HG02763 (cell line): Measurements from ENCODE around the gene PASK.
"Not testable (repeated sequence)": the region's sequence is repeated elsewhere in the genome, so short reads cannot be mapped to it uniquely, and the experiment has no call there.

Experiments
- ATAC-seq: cut with Tn5 transposase; IDR thresholded peaks from one replicate; pipeline ENCODE4 v1.9.1; 2021; ENCODE audit warnings: mild to moderate bottlenecking, moderate library complexity; ENCODE audit not compliant: unreplicated experiment

PASK gene

DNA sequence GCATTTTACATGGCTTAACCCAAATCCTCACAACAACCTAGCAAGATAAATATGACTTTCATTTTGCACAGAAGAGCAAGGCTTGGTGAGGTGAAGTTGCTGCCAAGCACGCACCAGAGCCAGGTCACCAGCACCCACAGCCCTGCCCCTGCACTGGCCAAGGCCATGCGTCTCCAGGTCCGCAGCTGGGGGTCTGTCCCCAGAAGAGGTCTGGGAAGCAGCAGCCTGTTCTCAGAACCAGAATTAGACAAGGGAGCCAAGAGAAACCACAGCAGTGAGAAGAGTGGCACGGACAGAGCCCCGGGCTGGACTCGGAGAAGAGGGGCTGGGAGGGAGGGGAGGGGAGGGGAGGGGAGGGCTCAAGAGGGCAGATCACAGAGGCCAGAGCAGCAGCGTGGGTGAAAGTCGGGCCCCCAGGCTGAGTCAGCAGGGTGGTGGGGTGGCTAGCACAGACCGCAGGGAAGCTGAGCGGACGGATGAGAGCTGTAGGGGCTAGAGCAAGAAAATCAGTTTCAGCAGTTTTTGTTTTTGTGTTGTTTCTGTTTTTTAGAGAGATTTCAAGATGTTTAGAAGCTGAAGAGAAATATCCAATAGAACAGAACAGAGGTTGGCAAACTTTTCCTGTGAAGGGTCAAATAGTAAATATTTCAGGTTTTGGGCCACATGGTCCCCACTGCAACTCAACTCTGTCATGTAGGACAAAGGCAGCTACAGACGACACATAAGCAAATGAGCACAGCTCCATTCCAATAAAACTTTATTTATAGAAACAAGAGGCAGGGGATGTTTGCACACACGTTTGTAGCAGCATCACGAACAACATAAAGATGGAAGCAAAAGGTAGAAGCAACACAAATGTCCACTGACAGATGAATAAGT is 39.8 kb downstream of the PASK start:
- ATAC-seq, result no peak

DNA sequence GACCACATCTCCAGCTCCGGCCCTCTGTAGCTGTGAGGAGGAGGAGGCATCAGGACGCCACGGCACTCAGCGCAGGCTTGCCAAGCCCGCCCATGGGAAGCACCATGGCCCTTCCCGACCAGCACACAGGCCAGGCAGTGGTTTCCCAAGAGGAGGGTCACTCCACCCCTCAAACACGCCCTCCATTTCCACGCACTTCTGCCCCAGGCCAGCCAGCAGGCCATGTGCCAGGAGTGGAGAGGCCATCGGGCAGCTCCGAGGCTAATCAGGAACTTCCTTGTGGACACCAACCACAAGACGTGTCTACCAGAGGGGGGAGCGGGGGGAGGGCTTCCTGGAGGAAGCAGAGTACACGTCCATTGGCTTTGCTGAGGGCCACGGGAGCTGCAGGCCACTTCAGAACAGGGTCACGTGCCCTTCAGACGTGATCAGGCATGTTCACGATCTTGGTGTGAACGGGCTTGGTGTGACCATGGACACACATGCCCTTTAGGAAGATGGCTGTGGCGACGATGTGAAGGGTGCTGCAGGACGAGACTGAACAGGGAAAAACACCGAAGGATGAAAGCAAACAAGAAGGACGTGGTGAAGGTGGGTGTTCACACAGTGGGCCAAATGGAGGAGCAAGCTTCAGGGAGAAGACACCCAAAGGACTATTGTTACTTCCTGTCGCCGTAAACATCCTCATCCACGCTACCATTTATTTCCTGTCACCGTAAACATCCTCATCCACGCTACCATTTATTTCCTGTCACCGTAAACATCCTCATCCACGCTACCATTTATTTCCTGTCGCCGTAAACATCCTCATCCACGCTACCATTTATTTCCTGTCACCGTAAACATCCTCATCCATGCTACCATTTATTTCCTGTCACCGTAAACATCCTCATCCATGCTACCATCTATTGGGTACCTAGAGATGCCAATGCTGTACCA is 40.7 kb downstream of the PASK start:
- no peak for ATAC-seq

DNA sequence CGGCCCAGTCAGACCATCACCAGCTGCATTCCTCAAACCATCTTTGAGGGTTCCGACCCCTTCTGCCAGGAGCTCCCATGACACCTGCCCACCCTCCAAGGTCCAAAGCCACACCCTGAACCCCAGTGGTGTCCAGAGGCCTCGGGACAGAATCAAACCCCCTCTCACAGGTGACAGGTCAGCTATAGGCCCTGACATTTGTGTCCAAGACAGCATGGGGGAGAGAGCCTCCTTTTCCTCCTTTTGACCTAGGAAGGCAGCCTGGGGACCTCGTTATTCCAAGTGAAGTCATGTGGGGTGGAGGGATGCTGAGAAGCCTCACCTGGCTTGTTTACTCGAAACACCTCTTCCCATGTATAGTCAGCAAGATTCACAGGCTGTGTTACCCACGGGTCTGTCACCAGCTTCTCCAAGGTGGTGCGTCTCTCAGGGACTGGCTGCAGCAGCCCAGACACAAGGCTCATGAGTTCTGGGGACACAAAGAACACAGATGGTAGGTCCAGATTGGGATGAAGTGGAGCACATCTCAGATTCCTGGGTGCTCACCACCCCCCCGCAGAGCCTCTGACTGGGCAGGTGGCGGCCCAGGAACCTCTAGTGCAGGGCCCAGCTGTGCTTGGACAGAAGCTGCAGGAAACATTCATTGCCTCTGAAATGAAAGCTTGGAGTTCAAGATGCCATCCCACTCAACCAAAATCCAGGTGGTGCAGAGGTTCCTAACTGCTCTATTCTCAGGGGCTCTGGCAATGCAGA is 42.1 kb downstream of the PASK start:
- ATAC-seq, result no peak

DNA sequence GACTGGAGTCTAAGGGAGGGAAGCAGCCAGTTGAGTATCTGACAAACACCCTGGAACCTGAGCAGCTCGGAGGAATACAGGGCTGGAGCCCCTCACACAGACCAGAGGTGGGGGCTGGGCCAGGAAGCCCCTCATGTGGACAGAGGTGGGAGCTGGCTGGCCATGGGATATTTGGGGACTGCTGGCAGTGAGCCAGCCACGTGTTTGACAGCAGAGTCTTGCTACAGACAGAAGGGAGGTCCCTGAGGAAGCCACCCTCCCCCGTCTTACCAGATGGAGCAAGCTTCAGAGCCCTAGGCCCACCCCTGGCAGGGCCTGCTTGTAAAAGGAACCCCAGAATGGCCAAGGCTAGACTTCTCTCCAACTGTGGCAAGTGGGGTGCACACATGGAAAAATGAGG is 43.6 kb downstream of the PASK start:
- ATAC-seq, result no peak

DNA sequence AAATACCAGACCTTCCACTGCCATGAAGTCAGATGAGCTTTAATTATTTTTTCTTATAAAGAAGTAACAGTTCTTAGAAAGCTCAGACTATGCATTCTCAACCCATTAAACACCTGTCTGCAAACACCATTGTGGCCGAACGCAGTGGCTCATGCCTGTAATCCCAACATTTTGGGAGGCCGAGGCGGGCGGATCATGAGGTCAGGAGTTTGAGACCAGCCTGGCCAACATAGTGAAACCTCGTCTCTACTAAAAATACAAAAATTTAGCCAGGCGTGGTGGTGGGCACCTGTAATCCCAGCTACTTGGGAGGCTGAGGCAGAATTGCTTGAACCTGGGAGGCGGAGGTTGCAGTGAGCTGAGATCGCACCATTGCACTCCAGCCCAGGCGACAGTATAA is 44.7 kb downstream of the PASK start:
- not testable (repeated sequence) for ATAC-seq

DNA sequence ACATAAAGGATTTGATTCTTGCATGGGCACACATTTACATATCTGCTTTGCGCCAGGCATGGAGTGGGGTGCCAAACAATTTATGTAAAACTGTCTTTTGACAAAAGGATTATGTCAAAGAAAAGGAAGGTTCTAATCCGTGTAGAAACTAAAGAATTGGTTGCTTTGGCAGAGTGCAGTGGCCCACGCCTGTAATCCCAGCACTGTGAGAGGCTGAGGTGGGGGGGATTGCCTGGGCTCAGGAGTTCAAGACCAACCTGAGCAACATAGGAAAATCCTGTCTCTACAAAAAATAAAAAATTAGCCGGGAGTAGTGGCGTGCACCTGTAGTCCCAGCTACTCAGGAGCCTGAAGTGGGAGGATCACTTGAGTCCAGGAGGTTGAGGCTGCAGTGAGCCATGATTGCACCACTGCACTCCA is 46.1 kb downstream of the PASK start:
- ATAC-seq, result no peak

DNA sequence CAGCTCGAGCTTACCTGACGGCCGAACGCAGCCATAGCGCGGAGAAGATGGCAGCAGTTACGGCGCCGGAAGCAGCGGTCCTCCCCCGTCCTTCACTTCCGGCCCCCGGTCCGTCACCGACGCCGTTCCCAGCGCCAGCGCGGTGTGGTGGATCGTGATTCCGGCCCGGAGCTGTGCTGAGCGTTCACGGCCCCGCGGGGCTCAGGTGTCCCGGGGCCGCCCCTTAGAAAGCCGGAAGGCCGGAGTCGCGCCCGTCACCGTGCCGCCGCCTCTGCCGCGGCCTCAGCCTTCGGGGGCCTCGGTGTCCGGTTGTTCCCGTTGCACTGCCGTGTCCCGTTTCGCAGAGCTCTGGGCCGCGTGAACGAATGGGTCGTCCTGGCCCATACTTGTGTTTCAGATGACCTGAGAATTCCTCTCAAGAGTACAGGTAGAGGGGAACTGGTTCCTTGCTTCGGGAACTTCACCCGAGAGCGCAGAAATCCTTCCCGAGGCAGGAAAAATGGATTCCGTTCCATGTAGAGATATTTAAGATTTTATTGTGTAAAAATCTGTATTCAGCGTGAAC is 47.0 kb downstream of the PASK start, which contains the start of gene MTERF4:
MTERF4 (minus strand) TSS at position 49 of the 565 bp plus-strand sequence; CDS start at position 35, 14 bp downstream.
- peak; percentile 92 for ATAC-seq

DNA sequence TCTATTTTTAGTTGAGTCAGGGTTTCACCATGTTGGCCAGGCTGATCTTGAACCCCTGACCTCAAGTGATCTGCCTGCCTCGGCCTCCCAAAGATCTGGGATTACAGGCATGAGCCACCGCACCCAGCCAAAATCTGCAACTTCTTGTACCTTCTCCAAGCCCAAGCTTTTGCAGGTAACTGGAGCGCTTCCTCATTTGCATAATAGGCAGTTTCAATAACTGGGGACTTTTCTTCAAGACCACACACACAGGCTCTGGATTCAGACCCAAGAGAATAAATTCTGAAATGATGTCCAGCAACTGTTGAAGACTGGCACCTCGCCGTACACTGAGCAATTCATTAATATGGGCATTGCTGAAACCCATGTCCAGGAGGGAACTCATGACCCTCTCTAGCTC is 50.0 kb downstream of the PASK start:
- no peak for ATAC-seq

DNA sequence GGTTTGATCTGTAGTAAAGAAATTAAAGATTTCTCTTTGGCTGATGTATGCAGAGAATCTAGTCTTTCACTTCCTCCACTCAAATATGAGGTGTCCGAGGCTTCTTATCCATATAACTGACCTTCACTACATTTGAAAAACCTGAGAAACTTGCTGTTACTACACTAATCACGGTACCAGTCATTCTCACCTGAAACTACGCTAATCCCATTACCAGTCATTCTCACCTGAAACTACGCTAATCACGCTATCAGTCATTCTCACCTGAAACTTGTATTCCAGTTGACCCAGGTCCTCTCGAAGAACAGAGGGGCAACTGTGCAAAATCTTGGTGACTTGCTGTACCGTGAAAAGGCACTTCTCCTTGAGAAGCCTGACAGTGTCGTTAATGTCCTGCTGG is 52.3 kb downstream of the PASK start:
- no peak for ATAC-seq

DNA sequence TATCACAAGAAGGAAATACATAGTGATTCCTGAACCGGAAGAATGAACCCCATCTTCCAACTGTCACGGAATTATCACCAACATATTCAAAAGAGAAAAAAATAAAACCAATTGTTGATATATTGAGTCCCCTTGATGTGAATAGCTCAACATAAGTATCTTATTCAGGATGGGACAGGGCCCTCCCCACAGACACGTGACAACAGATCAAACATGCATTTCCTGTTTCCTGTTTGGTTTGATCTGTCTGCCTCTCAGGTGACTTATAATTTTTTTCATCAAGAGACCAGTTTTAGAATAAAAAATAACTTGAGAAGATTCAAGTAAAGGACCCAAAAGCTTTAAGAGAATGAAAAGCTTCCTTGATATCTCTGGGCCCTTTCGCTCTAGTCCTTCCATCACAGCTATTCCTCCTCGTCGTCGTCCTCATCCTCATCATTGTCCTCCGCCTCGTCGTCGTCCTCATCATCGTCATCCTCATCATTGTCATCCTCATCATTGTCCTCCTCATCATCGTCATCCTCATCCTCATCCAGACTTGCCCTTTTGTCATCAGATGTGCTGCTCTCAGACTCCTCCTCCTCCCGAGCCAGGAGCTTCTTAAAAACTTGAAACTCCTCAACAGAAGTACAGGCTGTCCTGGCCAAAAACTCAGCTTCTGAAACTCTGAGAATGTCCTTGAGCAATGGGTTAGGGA is 53.5 kb downstream of the PASK start:
- no peak for ATAC-seq

DNA sequence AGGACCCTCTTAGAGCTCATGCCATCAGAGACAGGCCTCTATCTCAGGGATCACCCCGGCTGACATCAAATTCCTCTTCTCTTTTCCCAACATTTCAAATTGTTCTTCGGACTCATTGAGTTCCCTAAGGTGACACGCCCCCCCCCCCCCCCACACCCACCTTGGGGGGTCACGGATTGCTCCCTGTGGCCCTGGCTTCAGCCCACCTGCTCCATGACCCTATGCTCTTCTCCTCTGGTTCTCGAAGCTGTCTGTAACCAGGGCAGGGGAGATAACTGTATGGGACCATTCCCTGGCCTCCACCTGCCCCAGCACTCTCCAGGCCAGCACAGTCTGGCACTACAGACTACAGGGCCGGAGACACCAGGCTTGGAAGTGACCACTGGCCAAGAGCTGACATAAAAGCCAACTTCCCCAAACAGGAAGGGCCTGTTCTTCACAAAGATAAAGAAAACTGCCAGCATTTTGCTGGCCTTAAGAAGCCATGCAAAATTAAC is 54.3 kb downstream of the PASK start:
- no peak for ATAC-seq

DNA sequence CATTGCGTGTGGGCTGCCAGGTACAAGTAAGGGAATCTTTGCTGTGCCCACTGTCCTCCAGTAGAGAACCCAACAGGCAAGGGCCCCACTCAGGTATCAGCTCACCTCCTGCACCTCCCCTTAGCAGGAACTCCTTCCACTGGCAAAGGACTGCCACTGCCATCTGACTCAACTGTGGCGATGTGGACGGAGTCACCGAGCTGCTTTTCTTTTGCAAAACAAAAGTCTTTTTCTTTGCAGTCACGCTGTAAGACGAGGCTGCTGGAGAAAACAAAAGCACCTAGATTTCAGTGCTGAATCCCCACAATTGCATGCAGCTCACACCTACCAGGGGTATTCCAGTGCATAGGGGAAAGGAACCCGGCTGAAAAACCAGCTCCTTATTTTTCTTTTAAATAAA is 55.1 kb downstream of the PASK start:
- no peak for ATAC-seq

DNA sequence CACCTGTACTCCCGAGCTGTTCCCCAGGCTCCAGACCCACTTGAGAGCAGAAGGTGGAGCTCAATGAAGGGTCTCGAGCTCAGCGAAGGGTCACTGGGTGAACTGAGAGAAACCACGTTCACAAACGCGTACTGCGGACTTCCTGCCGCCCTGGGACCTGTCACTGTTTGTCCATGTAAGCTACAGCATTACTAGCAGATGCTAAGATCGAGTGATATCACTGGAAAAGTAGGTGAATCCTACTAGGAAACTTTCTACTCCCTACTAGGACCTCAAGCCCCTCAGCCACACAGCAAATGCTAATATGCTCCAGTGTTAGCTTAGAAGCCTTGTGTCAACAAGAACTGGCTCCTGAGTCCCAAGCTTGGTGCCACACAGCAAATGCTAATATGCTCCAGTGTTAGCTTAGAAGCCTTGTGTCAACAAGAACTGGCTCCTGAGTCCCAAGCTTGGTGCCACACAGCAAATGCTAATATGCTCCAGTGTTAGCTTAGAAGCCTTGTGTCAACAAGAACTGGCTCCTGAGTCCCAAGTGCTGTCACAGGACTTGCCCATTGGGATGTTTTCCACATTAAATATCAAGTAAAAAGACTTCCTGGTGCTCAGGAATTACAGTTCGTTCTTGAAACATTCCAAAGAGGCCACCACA is 56.0 kb downstream of the PASK start:
- ATAC-seq, result not testable (repeated sequence)

DNA sequence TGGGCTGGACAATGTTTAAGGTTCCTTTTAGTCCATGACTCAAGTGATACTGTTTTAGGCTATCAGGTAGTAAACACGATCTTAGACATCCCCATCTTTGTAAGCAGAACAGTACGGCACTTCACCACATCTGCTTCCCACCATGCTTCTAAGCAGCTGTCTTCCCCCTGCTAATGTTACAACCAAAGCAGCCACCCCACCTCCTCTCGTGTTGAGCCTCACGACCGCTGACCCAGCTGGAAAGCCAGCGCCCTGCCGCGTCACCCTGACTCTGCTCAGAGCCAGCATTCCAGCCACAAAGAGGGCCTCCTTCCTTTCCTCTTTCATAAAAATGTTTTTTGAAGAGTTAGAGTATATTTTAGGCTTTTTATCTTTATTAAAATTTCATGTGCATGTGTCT is 56.6 kb downstream of the PASK start:
- ATAC-seq, result no peak

DNA sequence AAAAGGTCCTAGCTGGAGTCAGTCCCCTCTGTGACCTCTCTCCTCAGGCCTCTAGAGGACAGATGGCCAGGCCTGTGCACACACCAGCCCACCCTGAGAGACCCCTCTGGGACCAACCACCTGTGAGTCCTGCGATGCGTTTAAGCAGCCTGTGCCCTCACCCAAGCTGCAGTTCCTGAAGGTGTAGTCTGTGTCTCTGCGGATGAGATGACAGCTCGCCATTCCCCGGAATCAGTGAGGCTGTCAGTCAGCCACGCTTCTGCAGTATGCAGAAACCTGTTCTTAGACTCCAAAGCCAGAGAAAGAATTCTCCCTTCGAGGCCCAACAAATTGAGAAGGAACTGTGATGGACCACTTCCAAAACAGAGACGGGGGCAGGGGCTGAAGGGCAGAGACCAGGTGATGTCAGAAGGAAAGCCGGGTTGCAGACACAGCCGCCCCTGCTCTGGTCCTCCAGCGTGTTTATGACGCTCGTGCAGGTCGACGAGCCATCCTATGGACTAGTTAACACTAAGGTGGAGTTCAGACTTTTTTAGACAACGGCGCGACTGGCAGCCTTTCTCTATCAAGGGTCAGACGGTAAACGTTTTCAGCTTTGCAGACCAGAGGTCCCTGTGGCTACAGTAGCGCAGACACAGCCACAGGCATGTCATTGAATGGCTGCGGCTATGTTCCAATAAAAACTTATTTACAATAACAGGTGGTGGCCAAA is 57.4 kb downstream of the PASK start:
- ATAC-seq, result no peak

DNA sequence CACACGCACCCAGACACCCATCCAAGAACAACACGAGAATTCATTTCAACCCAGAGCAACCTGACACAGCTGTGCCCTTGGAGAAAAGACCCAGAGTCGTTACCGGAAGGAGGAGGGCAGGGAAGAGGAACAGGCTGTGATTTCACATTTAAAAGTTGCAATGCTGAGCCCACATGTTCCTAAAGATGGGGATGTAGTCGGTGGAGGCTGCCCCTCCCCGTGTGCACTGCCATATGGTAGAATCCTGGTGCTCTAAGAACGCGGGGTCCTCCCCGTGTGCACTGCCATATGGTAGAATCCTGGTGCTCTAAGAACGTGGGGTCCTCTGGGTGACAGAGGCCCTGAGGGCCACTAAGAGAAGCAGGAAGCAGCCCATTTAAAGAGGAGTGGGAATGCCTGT is 58.1 kb downstream of the PASK start:
- ATAC-seq, result no peak

DNA sequence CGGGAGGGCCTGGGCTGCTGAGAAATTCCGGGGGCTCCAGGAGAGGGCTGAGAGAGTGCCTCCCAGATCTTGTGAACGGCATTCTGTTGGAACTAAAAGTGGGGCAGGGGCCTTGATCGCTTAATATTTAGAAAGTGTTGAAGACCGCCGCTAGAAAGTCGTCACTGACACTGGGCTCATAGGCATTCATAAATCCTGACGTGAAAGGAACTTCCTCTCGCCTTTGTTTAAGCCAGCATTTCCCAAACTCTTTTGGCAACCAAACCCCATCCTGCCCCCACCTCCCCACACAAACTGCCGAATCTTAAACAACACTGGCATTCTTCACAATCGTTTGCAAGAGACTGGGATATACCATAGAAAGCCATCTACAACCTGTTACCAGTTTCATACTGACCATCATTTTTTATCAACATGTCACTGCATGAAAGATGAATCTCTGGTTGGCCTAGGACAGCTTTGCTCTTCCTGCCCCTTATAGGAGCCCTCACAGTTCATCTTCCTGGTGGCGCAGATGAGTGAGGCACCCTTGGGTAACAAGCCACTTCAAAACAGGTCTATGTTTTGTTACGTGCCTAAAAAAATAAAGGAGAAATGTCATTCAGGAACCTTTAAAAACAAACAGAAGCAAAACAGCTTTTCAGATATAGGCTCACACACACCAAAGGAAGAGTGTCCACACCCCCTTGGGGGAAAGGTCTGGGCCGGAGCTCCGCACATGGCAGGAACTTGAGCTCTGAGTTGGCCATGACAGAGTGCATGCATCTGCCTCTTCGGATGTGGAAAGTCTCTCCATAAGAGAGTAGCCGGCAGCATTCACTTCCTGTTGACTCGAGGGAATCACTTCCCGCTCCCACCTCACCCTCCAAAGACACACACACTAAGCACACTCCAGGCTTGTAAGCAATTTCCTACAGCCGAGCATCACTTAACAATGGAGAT is 60.2 kb downstream of the PASK start:
- no peak for ATAC-seq

DNA sequence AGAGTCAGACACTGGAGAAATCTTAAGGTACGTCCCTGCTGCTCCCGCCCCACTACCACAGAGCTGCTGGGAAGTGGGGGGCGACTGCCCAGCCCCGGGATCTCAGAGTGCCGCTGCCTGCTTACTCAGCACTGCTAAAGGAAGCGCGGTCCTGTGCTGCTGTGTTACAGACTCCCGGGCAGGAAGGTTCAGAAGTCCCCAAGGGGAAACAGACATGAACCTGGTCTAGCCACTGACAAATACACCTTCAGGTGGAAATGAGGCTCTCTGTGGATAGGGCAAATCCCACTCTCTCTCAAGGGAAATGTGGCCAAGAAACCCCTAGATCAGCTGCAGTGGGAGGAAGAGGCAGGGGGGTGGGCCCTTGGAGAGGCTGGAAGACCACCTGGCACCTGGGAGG is 60.9 kb downstream of the PASK start:
- peak; percentile 29 for ATAC-seq
